ENCODE measurements around the gene URI1. TPM values are rescaled to one million over a fixed set of nuclear protein-coding genes. Genes with fewer than 3 reads are reported as not detected.
"Not testable (repeated sequence)": the region's sequence is repeated elsewhere in the genome, so short reads cannot be mapped to it uniquely, and the experiment has no call there.

The URI1 gene
- total RNA-seq, 2 donors from 2014 or later = 49.6 to 59.7 TPM

DNA sequence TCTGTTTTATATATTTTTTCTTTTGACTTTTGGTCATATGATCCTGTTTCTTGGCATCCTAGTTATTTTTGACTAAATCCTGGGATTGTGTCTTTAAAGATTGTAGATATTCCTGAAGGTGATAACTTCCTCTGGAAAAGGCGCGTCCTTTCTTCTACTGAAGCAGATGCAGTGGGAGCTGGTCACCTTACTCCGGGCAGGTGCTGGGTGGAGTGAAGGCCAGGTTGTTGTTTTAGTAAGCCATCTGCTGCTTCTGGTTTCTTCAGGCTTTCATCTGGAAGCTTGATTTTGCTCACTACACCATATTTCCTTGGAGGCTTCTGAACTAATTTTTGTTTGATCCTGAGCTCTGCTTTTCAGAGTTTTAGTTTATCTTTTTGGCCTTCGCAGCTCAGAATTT, 21.5 kb downstream of the URI1 start:
- Histone ChIP-seq H3K9me3 (ENCODE audit: control insufficient read depth, low read length) (no peaks in the 10 kb centered on the region), H3K4me3 (ENCODE audit: low read length) (no peak overlapping the region), H3K36me3 (ENCODE audit: control insufficient read depth, insufficient read depth, low read length) (no peaks in the 10 kb centered on the region), H3K4me1 (ENCODE audit: control insufficient read depth, insufficient read depth, low read length) (no peaks in the 10 kb centered on the region), H3K27ac (ENCODE audit: low read depth, low read length) (no peak overlapping the region), H3K9ac (ENCODE audit: extremely low read depth, low read length, poor library complexity, severe bottlenecking) (no peak overlapping the region), H3K27me3 (ENCODE audit: control insufficient read depth, insufficient read depth, low read length, poor library complexity, severe bottlenecking) (no peaks in the 10 kb centered on the region)
- TF ChIP-seq, protein P1, sequence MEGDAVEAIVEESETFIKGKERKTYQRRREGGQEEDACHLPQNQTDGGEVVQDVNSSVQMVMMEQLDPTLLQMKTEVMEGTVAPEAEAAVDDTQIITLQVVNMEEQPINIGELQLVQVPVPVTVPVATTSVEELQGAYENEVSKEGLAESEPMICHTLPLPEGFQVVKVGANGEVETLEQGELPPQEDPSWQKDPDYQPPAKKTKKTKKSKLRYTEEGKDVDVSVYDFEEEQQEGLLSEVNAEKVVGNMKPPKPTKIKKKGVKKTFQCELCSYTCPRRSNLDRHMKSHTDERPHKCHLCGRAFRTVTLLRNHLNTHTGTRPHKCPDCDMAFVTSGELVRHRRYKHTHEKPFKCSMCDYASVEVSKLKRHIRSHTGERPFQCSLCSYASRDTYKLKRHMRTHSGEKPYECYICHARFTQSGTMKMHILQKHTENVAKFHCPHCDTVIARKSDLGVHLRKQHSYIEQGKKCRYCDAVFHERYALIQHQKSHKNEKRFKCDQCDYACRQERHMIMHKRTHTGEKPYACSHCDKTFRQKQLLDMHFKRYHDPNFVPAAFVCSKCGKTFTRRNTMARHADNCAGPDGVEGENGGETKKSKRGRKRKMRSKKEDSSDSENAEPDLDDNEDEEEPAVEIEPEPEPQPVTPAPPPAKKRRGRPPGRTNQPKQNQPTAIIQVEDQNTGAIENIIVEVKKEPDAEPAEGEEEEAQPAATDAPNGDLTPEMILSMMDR (conservative IDR thresholded peaks at IDR 0.05) = no peak
- no peaks in the 10 kb centered on the region for H3K27me3 Mint-ChIP-seq (ENCODE audit: insufficient read depth)
- H3K27ac Mint-ChIP-seq = no peak overlapping the region
- no peaks in the 10 kb centered on the region for H3K36me3 Mint-ChIP-seq (ENCODE audit: low read depth)
- no peak overlapping the region for H3K4me3 Mint-ChIP-seq
- H3K9me3 Mint-ChIP-seq = no peaks in the 10 kb centered on the region
- peaks cover 7% of the 10 kb centered on the region for H3K4me1 Mint-ChIP-seq
- no peak for DNase-seq
- 90 to 94% methylated on average over 2 to 4 of the region's 4 CpGs for WGBS, 2 experiments (ENCODE audit: insufficient coverage in 1 of 2, insufficient read length in 1 of 2)

DNA sequence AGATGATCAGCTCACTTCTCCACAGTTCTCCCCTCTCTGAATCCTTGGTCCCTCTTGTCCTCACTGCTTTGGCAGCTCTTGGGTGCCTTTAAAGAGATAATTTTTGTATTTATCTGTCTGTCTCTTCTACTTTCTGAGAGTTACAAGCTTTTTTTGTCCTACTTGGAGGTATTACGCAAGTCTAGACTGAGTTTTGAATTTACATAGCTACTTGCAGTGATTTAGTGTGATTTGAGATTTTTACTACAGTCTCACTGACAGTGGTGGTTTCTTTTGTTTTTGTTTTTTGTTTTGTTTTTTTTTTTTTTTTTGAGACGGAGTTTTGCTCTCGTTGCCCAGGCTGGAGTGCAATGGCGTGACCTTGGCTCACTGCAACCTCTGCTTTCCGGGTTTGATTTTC, 22.1 kb downstream of the URI1 start:
- no peaks in the 10 kb centered on the region for H3K9me3 ChIP-seq (ENCODE audit: control insufficient read depth, low read length)
- 92 to 97% methylated on average over 2 to 5 of the region's 5 CpGs for WGBS, 2 experiments (ENCODE audit: insufficient coverage in 1 of 2, insufficient read length in 1 of 2)
- no peak overlapping the region for H3K4me3 ChIP-seq (ENCODE audit: low read length)
- H3K36me3 Mint-ChIP-seq (ENCODE audit: low read depth) = no peaks in the 10 kb centered on the region
- H3K27me3 ChIP-seq (ENCODE audit: control insufficient read depth, insufficient read depth, low read length, poor library complexity, severe bottlenecking) = no peaks in the 10 kb centered on the region
- no peak overlapping the region for H3K27ac Mint-ChIP-seq
- H3K4me1 Mint-ChIP-seq = peaks cover 7% of the 10 kb centered on the region
- DNase-seq = no peak
- H3K9me3 Mint-ChIP-seq = no peaks in the 10 kb centered on the region
- no peak overlapping the region for H3K9ac ChIP-seq (ENCODE audit: extremely low read depth, low read length, poor library complexity, severe bottlenecking)
- H3K27me3 Mint-ChIP-seq (ENCODE audit: insufficient read depth) = no peaks in the 10 kb centered on the region
- H3K27ac ChIP-seq (ENCODE audit: low read depth, low read length) = no peak overlapping the region
- no peak overlapping the region for H3K4me3 Mint-ChIP-seq
- no peaks in the 10 kb centered on the region for H3K36me3 ChIP-seq (ENCODE audit: control insufficient read depth, insufficient read depth, low read length)
- no peaks in the 10 kb centered on the region for H3K4me1 ChIP-seq (ENCODE audit: control insufficient read depth, insufficient read depth, low read length)
- TF ChIP-seq, protein P1 (conservative IDR thresholded peaks at IDR 0.05) = no peak

- Mint-ChIP-seq H3K9me3 (no peaks in the 10 kb centered on the region), H3K36me3 (ENCODE audit: low read depth) (no peaks in the 10 kb centered on the region), H3K4me1 (peaks cover 7% of the 10 kb centered on the region), H3K27me3 (ENCODE audit: insufficient read depth) (no peaks in the 10 kb centered on the region), H3K27ac (peak overlapping the region; percentile 20), H3K4me3 (no peak overlapping the region)
- Histone ChIP-seq H3K4me3 (ENCODE audit: low read length) (no peak overlapping the region), H3K36me3 (ENCODE audit: control insufficient read depth, insufficient read depth, low read length) (no peaks in the 10 kb centered on the region), H3K4me1 (ENCODE audit: control insufficient read depth, insufficient read depth, low read length) (no peaks in the 10 kb centered on the region), H3K9me3 (ENCODE audit: control insufficient read depth, low read length) (no peaks in the 10 kb centered on the region), H3K27me3 (ENCODE audit: control insufficient read depth, insufficient read depth, low read length, poor library complexity, severe bottlenecking) (no peaks in the 10 kb centered on the region), H3K9ac (ENCODE audit: extremely low read depth, low read length, poor library complexity, severe bottlenecking) (no peak overlapping the region), H3K27ac (ENCODE audit: low read depth, low read length) (no peak overlapping the region)
- no peak for DNase-seq
- TF ChIP-seq, protein P1 (conservative IDR thresholded peaks at IDR 0.05) = no peak
- WGBS, 2 experiments (ENCODE audit: insufficient coverage in 1 of 2, insufficient read length in 1 of 2) = 90 to 100% methylated on average over 3 to 4 of the region's 4 CpGs
Observed at GRCh38 chr19:29965492-29965891, 23.5 kb downstream of the URI1 start.

- H3K9me3 Mint-ChIP-seq; H3K4me3 ChIP-seq (ENCODE audit: low read length); H3K36me3 Mint-ChIP-seq (ENCODE audit: low read depth); H3K4me3 Mint-ChIP-seq; H3K27me3 ChIP-seq (ENCODE audit: control insufficient read depth, insufficient read depth, low read length, poor library complexity, severe bottlenecking); H3K4me1 Mint-ChIP-seq; H3K27ac Mint-ChIP-seq; H3K9me3 ChIP-seq (ENCODE audit: control insufficient read depth, low read length); H3K27me3 Mint-ChIP-seq (ENCODE audit: insufficient read depth); H3K9ac ChIP-seq (ENCODE audit: extremely low read depth, low read length, poor library complexity, severe bottlenecking); H3K4me1 ChIP-seq (ENCODE audit: control insufficient read depth, insufficient read depth, low read length); H3K36me3 ChIP-seq (ENCODE audit: control insufficient read depth, insufficient read depth, low read length); H3K27ac ChIP-seq (ENCODE audit: low read depth, low read length); DNase-seq: not testable (repeated sequence)
- WGBS, 2 experiments (ENCODE audit: insufficient coverage in 1 of 2, insufficient read length in 1 of 2) = 83 to 100% methylated on average over 3 of the region's 3 CpGs
Observed at GRCh38 chr19:29966142-29966541, 24.1 kb downstream of the URI1 start.

All from endodermal cell (in vitro differentiated cells).